Neutrophil (primary cell): ENCODE measurements around the gene CST3.
"Not testable (repeated sequence)": the region's sequence is repeated elsewhere in the genome, so short reads cannot be mapped to it uniquely, and the experiment has no call there.

Experiments
- H3K27ac ChIP-seq: fragments of 200-600 bp; sonication (generic); 2 replicates; pipeline ENCODE4 v1.5.1; 2016; ENCODE audit warnings: mild to moderate bottlenecking, moderate library complexity
- H3K27me3 ChIP-seq: fragments of 200-600 bp; sonication (generic); 2 replicates; pipeline ENCODE4 v1.6.0; 2016; ENCODE audit warnings: mild to moderate bottlenecking
- H3K36me3 ChIP-seq: fragments of 200-600 bp; sonication (generic); 2 replicates; pipeline ENCODE4 v1.5.1; 2017
- H3K4me1 ChIP-seq, 2 experiments: fragments of 200-600 bp in 1 of 2; sonication (generic) in 1 of 2; 1 replicate in 1 of 2; 2 replicates in 1 of 2; pipeline versions ENCODE4 v1.5.1 to v1.6.1; 2013 to 2016; ENCODE audit warnings: low read depth in 1 of 2, low read length in 1 of 2, mild to moderate bottlenecking in 1 of 2, moderate library complexity in 1 of 2; ENCODE audit not compliant: control insufficient read depth in 1 of 2, insufficient read depth in 1 of 2
- H3K4me3 ChIP-seq, 2 experiments: fragments of 200-600 bp in 1 of 2; sonication (generic) in 1 of 2; 1 replicate in 1 of 2; 2 replicates in 1 of 2; pipeline ENCODE4 v1.5.1; 2013 to 2016; ENCODE audit warnings: low read depth in 1 of 2, low read length in 1 of 2, mild to moderate bottlenecking in 1 of 2, moderate library complexity in 1 of 2
- H3K9me3 ChIP-seq: fragments of 200-600 bp; sonication (generic); 2 replicates; pipeline ENCODE4 v1.5.1; 2016
- TF ChIP-seq, protein P1 (sequence below): fragments of 200-600 bp; sonication (generic); IDR thresholded peaks from 2 replicates; pipeline ENCODE4 v1.5.1; 2016; ENCODE audit warnings: antibody characterized with exemption

CST3 gene, protein sequence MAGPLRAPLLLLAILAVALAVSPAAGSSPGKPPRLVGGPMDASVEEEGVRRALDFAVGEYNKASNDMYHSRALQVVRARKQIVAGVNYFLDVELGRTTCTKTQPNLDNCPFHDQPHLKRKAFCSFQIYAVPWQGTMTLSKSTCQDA

DNA sequence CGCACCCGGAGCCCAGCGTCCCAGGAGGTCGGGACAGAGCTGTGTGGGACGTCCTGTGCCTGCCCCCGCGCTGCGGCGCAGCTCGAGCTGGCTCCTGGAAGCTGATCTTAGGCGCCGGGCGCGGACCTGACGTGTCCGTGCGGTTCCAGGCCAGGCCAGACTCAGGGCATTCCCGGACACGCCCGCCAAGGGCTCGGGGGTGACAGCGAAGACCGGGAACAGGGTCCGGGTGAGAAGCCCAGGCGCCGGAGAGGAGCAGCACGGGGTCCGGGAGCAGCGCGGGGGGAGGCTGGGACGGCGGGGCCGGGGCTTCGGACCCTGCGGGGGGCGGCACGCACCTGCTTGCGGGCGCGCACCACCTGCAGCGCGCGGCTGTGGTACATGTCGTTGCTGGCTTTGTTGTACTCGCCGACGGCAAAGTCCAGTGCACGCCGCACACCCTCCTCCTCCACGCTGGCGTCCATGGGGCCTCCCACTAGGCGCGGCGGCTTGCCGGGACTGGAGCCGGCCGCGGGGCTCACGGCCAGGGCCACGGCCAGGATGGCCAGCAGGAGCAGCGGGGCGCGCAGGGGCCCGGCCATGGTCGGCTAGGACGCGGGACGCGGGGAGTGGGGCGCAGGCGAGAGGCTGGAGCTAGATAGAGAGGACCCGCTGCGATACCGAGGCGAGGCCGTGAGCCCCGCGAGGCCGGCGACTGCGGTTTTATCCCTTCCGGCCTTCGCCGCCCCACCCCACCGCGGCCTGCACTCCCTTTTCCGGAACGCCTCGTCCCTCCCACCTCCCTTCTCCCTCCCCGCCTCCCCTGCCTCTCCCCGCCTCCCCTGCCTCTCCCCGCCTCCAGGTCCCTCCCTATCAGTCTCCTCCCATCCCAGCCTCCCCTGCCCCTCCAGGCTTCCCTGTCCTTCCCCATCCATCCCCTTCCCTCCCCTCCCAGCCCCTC, at the start of gene CST3:
Gene CST3 (minus strand): TSS at position 674 of the 940 bp plus-strand sequence. CDS start 93 bp downstream, at position 581.
- H3K4me1 ChIP-seq: peaks cover 4 to 16% of the 10 kb centered on the region in 2 experiments
- H3K4me3 ChIP-seq: peak within 1 kb of the TSS; percentile 55 to 74
- peak within 1 kb of the TSS; percentile 57 for H3K27ac ChIP-seq

DNA sequence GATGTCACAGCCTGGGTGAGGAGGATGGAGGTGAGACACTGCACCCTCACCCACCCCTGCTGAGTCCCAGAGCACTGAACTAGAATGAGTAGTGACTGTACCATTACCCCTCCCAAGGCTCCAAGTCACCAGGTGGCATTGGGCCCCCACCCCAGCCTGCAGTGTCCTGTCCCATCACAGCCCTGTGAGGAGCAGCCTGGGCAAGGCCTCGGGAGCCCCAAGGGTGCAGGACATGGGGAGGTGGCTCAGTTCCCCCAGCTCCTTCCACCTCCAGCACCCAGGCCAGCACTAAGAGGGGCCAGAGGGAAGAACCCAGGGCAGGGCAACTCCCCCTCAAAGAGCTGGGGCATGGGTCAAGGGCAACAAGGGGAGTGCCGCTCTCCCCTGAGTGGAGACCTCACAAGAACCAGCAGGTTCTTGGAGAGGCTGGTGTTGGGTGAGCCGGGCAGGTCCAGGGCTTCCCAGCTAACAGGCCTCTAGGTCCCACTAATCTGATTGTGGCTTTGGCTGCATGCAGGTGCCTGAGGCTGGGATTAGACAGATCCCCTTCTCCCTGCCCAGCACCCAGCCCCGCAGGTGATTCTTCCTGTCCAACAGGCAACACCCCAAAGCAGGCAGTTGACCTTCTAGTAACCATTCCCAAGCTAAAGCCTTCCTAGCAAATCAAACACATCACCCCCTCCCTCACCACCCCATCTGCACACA, 48.4 kb upstream of the CST3 start:
- H3K36me3 ChIP-seq: no peaks in the 10 kb centered on the region
- no peaks in the 10 kb centered on the region for H3K9me3 ChIP-seq
- H3K4me3 ChIP-seq: no peak overlapping the region
- TF ChIP-seq, protein P1, sequence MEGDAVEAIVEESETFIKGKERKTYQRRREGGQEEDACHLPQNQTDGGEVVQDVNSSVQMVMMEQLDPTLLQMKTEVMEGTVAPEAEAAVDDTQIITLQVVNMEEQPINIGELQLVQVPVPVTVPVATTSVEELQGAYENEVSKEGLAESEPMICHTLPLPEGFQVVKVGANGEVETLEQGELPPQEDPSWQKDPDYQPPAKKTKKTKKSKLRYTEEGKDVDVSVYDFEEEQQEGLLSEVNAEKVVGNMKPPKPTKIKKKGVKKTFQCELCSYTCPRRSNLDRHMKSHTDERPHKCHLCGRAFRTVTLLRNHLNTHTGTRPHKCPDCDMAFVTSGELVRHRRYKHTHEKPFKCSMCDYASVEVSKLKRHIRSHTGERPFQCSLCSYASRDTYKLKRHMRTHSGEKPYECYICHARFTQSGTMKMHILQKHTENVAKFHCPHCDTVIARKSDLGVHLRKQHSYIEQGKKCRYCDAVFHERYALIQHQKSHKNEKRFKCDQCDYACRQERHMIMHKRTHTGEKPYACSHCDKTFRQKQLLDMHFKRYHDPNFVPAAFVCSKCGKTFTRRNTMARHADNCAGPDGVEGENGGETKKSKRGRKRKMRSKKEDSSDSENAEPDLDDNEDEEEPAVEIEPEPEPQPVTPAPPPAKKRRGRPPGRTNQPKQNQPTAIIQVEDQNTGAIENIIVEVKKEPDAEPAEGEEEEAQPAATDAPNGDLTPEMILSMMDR: no peak
- no peaks in the 10 kb centered on the region for H3K4me1 ChIP-seq
- H3K27ac ChIP-seq: no peak overlapping the region
- no peaks in the 10 kb centered on the region for H3K27me3 ChIP-seq

More for the DNA sequence above, at the start of gene CST3:
- peaks cover 44% of the 10 kb centered on the region for H3K27me3 ChIP-seq
- H3K36me3 ChIP-seq: peaks cover 16% of the 10 kb centered on the region
- H3K9me3 ChIP-seq: no peaks in the 10 kb centered on the region
- TF ChIP-seq, protein P1: no peak

DNA sequence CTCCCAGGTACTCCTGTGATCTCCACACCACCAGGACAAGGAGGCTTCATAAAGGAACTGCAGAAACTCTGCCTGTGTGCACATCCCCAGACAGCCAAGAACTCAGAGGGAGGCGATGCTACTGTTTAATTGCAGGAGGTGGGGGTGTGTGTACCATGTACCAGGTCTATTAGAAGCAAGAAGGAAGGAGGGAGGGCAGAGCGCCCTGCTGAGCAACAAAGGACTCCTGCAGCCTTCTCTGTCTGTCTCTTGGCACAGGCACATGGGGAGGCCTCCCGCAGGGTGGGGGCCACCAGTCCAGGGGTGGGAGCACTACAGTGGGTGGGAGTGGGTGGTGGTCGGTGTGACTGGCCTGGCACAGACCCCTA, 47.8 kb upstream of the CST3 start:
- not testable (repeated sequence) for H3K4me1 ChIP-seq, H3K4me3 ChIP-seq

DNA sequence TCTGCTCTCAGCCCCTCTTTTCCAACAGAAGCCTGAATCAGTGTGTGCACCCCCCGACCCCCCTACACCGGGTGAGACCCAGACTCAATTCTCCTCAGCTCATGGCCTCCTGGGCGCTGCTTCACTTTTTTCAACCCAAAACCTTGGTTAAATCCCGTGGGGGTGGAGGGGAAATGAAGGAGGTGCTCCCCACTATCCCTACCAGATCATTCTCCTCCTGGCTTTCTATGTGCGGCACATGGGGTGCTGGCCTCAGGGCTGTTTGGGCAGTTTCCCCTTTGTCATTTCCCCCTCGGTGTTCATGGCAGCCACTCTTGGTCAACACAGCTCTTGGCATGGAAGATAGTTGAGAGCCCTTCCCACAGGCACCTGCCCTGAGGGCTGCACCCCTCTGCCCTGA, 46.5 kb upstream of the CST3 start:
- Histone ChIP-seq H3K27me3 (no peaks in the 10 kb centered on the region), H3K27ac (no peak overlapping the region), H3K4me3 (no peak overlapping the region), H3K36me3 (no peaks in the 10 kb centered on the region), H3K9me3 (no peaks in the 10 kb centered on the region), H3K4me1 (no peaks in the 10 kb centered on the region)
- TF ChIP-seq, protein P1: no peak

More for the DNA sequence above, 47.8 kb upstream of the CST3 start:
- H3K27ac ChIP-seq, H3K27me3 ChIP-seq, H3K36me3 ChIP-seq, H3K9me3 ChIP-seq: not testable (repeated sequence)

DNA sequence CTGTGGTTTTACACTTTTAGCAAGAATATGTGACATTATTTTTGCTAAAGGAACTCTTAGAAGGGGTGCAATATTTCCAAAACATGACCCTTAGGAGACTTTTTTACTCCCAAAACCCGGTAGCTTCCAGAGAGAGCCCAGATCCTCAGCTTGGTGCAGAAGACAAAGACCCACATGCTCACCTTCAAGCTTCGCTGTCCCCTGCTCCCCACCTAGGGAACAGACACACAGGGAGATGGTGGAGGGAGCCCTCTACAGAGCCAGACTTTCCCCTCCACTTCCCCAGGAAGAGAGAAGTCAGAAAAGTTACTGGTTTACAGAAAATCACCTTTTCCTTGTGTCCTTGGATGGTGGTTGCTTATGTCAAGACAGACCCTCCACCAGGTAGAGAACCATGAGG, 46.1 kb upstream of the CST3 start:
- H3K27ac ChIP-seq: no peak overlapping the region
- TF ChIP-seq, protein P1: no peak
- H3K4me3 ChIP-seq: no peak overlapping the region
- H3K4me1 ChIP-seq: no peaks in the 10 kb centered on the region
- H3K27me3 ChIP-seq: no peaks in the 10 kb centered on the region
- H3K9me3 ChIP-seq: no peaks in the 10 kb centered on the region
- no peaks in the 10 kb centered on the region for H3K36me3 ChIP-seq
